Body of pancreas (tissue), 4 donors: ENCODE measurements around the gene PDLIM5.

Experiments
- CTCF ChIP-seq, 7 experiments: fragments of 450-650 bp in 4 of 7; fragments of 200-600 bp in 3 of 7; sonication (generic) in 3 of 7; IDR thresholded peaks; one replicate each; pipeline ENCODE4 v1.5.1; 2016 to 2019; ENCODE audit warnings: antibody characterized with exemption in 7 of 7
- POLR2A ChIP-seq, 3 donors: fragments of 450-650 bp; IDR thresholded peaks; one replicate each; pipeline ENCODE4 v1.6.1; 2016; ENCODE audit warnings: antibody characterized with exemption in 3 of 3, mild to moderate bottlenecking in 2 of 3

- TF ChIP-seq CTCF (IDR thresholded peaks at IDR 0.05) (no peak), POLR2A (IDR thresholded peaks at IDR 0.05) (no peak)
These were observed 34.8 kb upstream of the PDLIM5 start for GRCh38 chr4:94416981-94417380.
